SK-N-SH treated with all-trans-retinoic acid at 6 μM for 48 hours (cell line): Measurements from ENCODE around the gene KCNN2.

Experiments used
- BACH2 ChIP-seq: fragments of 250-450 bp; sonication (Bioruptor Pico); IDR thresholded peaks from 2 replicates; pipeline ENCODE4 v1.9.0; 2021; ENCODE audit warnings: mild to moderate bottlenecking, borderline replicate concordance
- CSDC2 ChIP-seq: fragments of 250-450 bp; sonication (Bioruptor Pico); IDR thresholded peaks from 2 replicates; pipeline ENCODE4 v1.5.0; 2020; ENCODE audit warnings: mild to moderate bottlenecking, moderate library complexity
- GLIS3 ChIP-seq: fragments of 250-450 bp; sonication (Bioruptor Pico); IDR thresholded peaks from 2 replicates; pipeline ENCODE4 v1.5.0; 2020; ENCODE audit warnings: mild to moderate bottlenecking, moderate library complexity
- OSR1 ChIP-seq: fragments of 250-450 bp; sonication (Bioruptor Pico); IDR thresholded peaks from 2 replicates; pipeline ENCODE4 v1.8.0; 2022; ENCODE audit warnings: moderate library complexity, mild to moderate bottlenecking, inconsistent platforms
- PATZ1 ChIP-seq: fragments of 250-450 bp; sonication (Bioruptor Pico); IDR thresholded peaks from 2 replicates; pipeline ENCODE4 v1.8.0; 2020; ENCODE audit warnings: mild to moderate bottlenecking, moderate library complexity, borderline replicate concordance
- RARB ChIP-seq: fragments of 250-450 bp; sonication (Bioruptor Pico); IDR thresholded peaks from 2 replicates; pipeline ENCODE4 v1.8.0; 2021; ENCODE audit warnings: mild to moderate bottlenecking, moderate library complexity
- TSHZ2 ChIP-seq: fragments of 250-450 bp; sonication (Bioruptor Pico); IDR thresholded peaks from 2 replicates; pipeline ENCODE4 v1.5.0; 2020; ENCODE audit warnings: mild to moderate bottlenecking, moderate library complexity
- ZC3H10 ChIP-seq: fragments of 250-450 bp; sonication (Bioruptor Pico); IDR thresholded peaks from 2 replicates; pipeline ENCODE4 v1.5.1; 2021; ENCODE audit warnings: mild to moderate bottlenecking, moderate library complexity
- ZNF565 ChIP-seq: fragments of 450-650 bp; formaldehyde crosslinking; conservative IDR thresholded peaks from 2 replicates; pipeline ENCODE4 v1.5.0; 2020; ENCODE audit warnings: low read depth, mild to moderate bottlenecking, moderate library complexity
- TF ChIP-seq, protein P1 (sequence below): fragments of 250-450 bp; sonication (Bioruptor Pico); IDR thresholded peaks from 2 replicates; pipeline ENCODE4 v1.8.0; 2021; ENCODE audit warnings: low read depth, mild to moderate bottlenecking, moderate library complexity, borderline replicate concordance

- TF ChIP-seq OSR1 (CRISPR knock-in tag), result no peak
- TF ChIP-seq TSHZ2 (CRISPR knock-in tag), result no peak
- no peak for TF ChIP-seq ZC3H10 (CRISPR knock-in tag)
- TF ChIP-seq CSDC2 (CRISPR knock-in tag), result no peak
- TF ChIP-seq GLIS3 (CRISPR knock-in tag), result no peak
- TF ChIP-seq ZNF565 (CRISPR knock-in tag), result no peak
- TF ChIP-seq, protein P1, sequence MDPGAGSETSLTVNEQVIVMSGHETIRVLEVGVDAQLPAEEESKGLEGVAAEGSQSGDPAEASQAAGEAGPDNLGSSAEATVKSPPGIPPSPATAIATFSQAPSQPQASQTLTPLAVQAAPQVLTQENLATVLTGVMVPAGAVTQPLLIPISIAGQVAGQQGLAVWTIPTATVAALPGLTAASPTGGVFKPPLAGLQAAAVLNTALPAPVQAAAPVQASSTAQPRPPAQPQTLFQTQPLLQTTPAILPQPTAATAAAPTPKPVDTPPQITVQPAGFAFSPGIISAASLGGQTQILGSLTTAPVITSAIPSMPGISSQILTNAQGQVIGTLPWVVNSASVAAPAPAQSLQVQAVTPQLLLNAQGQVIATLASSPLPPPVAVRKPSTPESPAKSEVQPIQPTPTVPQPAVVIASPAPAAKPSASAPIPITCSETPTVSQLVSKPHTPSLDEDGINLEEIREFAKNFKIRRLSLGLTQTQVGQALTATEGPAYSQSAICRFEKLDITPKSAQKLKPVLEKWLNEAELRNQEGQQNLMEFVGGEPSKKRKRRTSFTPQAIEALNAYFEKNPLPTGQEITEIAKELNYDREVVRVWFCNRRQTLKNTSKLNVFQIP (CRISPR knock-in tag), result no peak
- no peak for TF ChIP-seq RARB
- no peak for TF ChIP-seq PATZ1 (CRISPR knock-in tag)
- TF ChIP-seq BACH2 (CRISPR knock-in tag), result no peak
Measured at GRCh38 chr5:114448481-114448880, 86.6 kb downstream of the KCNN2 start.
